ENCODE measurements around the gene DELE1. TPM values are rescaled to one million over a fixed set of nuclear protein-coding genes. Genes with fewer than 3 reads are reported as not detected.

The DELE1 gene
- total and polyA plus RNA-seq, 7 experiments from 2014 or later = 26.4 to 101 (median 84.3) TPM

GRCh38 chr5:141908796-141909195, 14.9 kb upstream of the DELE1 start:
- Mint-ChIP-seq H3K36me3 (no peaks in the 10 kb centered on the region), H3K27me3 (peaks cover 11 to 37% (median 17%) of the 10 kb centered on the region in 5 donors), H3K4me1 (peaks cover 4 to 9% (median 7%) of the 10 kb centered on the region in 7 donors), H3K27ac (no peak overlapping the region), H3K9me3 (peaks cover 0 to 2% (median 0%) of the 10 kb centered on the region in 11 donors), H3K4me3 (no peak overlapping the region)
- peaks cover 5 to 10% of the 10 kb centered on the region in 2 donors for H3K27me3 ChIP-seq (ENCODE audit: control insufficient read depth in 2 of 2, insufficient read depth in 2 of 2, low read length in 2 of 2)
- intact Hi-C loops (cut with micrococcal nuclease) = no loop called here
- ATAC-seq (no peak), DNase-seq (no peak)
- POLR2A ChIA-PET = no interaction called here
- H3K27ac ChIP-seq (ENCODE audit: low read depth, low read length) = no peak overlapping the region
- no peaks in the 10 kb centered on the region for H3K9me3 ChIP-seq (ENCODE audit: control insufficient read depth in 2 of 3, low read length in 3 of 3)
- CTCF ChIA-PET = no interaction called here
- H3K4me3 ChIP-seq (ENCODE audit: low read length) = no peak overlapping the region
- peaks cover 0 to 4% of the 10 kb centered on the region in 2 donors for H3K4me1 ChIP-seq (ENCODE audit: control insufficient read depth in 2 of 2, insufficient read depth in 2 of 2, low read length in 2 of 2)
- H3K36me3 ChIP-seq (ENCODE audit: control insufficient read depth in 2 of 3, insufficient read depth in 3 of 3, low read length in 3 of 3) = no peaks in the 10 kb centered on the region

GRCh38 chr5:141909212-141909611, 14.5 kb upstream of the DELE1 start:
- Mint-ChIP-seq H3K27ac (no peak overlapping the region), H3K36me3 (no peaks in the 10 kb centered on the region), H3K9me3 (peaks cover 0 to 2% (median 0%) of the 10 kb centered on the region in 11 donors), H3K4me3 (no peak overlapping the region), H3K27me3 (peaks cover 13 to 36% (median 15%) of the 10 kb centered on the region in 5 donors), H3K4me1 (peaks cover 4 to 10% (median 9%) of the 10 kb centered on the region in 7 donors)
- H3K27ac ChIP-seq (ENCODE audit: low read depth, low read length) = no peak overlapping the region
- peaks cover 0 to 7% of the 10 kb centered on the region in 2 donors for H3K4me1 ChIP-seq (ENCODE audit: control insufficient read depth in 2 of 2, insufficient read depth in 2 of 2, low read length in 2 of 2)
- POLR2A ChIA-PET = interaction anchor here (0.6 kb wide), 1 partner anchor 25 kb away, joined by 3 read pairs; no protein-coding TSS in a partner anchor
- DNase-seq (no peak), ATAC-seq (no peak)
- no peaks in the 10 kb centered on the region for H3K36me3 ChIP-seq (ENCODE audit: control insufficient read depth in 2 of 3, insufficient read depth in 3 of 3, low read length in 3 of 3)
- H3K4me3 ChIP-seq (ENCODE audit: low read length) = no peak overlapping the region
- CTCF ChIA-PET = no interaction called here
- peaks cover 5 to 10% of the 10 kb centered on the region in 2 donors for H3K27me3 ChIP-seq (ENCODE audit: control insufficient read depth in 2 of 2, insufficient read depth in 2 of 2, low read length in 2 of 2)
- H3K9me3 ChIP-seq (ENCODE audit: control insufficient read depth in 2 of 3, low read length in 3 of 3) = no peaks in the 10 kb centered on the region
- intact Hi-C loops (cut with micrococcal nuclease) = no loop called here

GRCh38 chr5:141910271-141910673, 13.4 kb upstream of the DELE1 start:
- DNase-seq (no peak), ATAC-seq (no peak)
- ChIA-PET CTCF (interaction anchor here (0.6 kb wide), 1 partner anchor 17 kb away, joined by 5 read pairs; no protein-coding TSS in a partner anchor), POLR2A (no interaction called here)
- no peaks in the 10 kb centered on the region for H3K36me3 Mint-ChIP-seq
- Histone ChIP-seq H3K9me3 (ENCODE audit: control insufficient read depth in 2 of 3, low read length in 3 of 3) (no peaks in the 10 kb centered on the region), H3K36me3 (ENCODE audit: control insufficient read depth in 2 of 3, insufficient read depth in 3 of 3, low read length in 3 of 3) (no peaks in the 10 kb centered on the region), H3K4me3 (ENCODE audit: low read length) (no peak overlapping the region), H3K27me3 (ENCODE audit: control insufficient read depth in 2 of 2, insufficient read depth in 2 of 2, low read length in 2 of 2) (peaks cover 5 to 10% of the 10 kb centered on the region in 2 donors), H3K27ac (ENCODE audit: low read depth, low read length) (no peak overlapping the region), H3K4me1 (ENCODE audit: control insufficient read depth in 2 of 2, insufficient read depth in 2 of 2, low read length in 2 of 2) (peaks cover 0 to 7% of the 10 kb centered on the region in 2 donors)
- H3K4me1 Mint-ChIP-seq = peaks cover 6 to 18% (median 14%) of the 10 kb centered on the region in 7 donors
- H3K9me3 Mint-ChIP-seq = peaks cover 0 to 2% (median 0%) of the 10 kb centered on the region in 11 donors
- peaks cover 19 to 43% (median 21%) of the 10 kb centered on the region in 5 donors for H3K27me3 Mint-ChIP-seq
- H3K4me3 Mint-ChIP-seq = no peak overlapping the region
- no peak overlapping the region for H3K27ac Mint-ChIP-seq
- intact Hi-C loops (cut with micrococcal nuclease) = no loop called here

GRCh38 chr5:141913560-141914198, 10.0 kb upstream of the DELE1 start:
- H3K4me1 ChIP-seq (ENCODE audit: control insufficient read depth in 2 of 2, insufficient read depth in 2 of 2, low read length in 2 of 2) = peaks cover 0 to 7% of the 10 kb centered on the region in 2 donors
- intact Hi-C loops (cut with micrococcal nuclease) = loop anchor here in 1 of 2 donors (1.0 kb wide), 1 partner anchor 47 kb away; no protein-coding TSS in a partner anchor
- Mint-ChIP-seq H3K27me3 (peaks cover 21 to 56% (median 23%) of the 10 kb centered on the region in 5 donors), H3K9me3 (no peaks in the 10 kb centered on the region), H3K36me3 (no peaks in the 10 kb centered on the region), H3K4me1 (peaks cover 6 to 18% (median 14%) of the 10 kb centered on the region in 7 donors), H3K4me3 (peak overlapping the region; percentile 16 to 75 (median 63)), H3K27ac (peak overlapping the region in 1 of 9 donors; percentile 32)
- no peaks in the 10 kb centered on the region for H3K9me3 ChIP-seq (ENCODE audit: control insufficient read depth in 2 of 3, low read length in 3 of 3)
- ChIA-PET POLR2A (interaction anchor here (1.1 to 1.8 kb wide), 4 partner anchors 10 to 55 kb away, joined by 4 to 14 read pairs (median 5); partner anchors contain the start of genes DELE1 and RNF14), CTCF (interaction anchor here (1.4 to 1.8 kb wide), 2 partner anchors 47 to 249 kb away, joined by 3 to 11 read pairs; no protein-coding TSS in a partner anchor)
- H3K4me3 ChIP-seq (ENCODE audit: low read length) = peak overlapping the region; percentile 48
- H3K36me3 ChIP-seq (ENCODE audit: control insufficient read depth in 2 of 3, insufficient read depth in 3 of 3, low read length in 3 of 3) = no peaks in the 10 kb centered on the region
- ATAC-seq (no peak), DNase-seq (no peak)
- H3K27ac ChIP-seq (ENCODE audit: low read depth, low read length) = no peak overlapping the region
- peaks cover 5 to 10% of the 10 kb centered on the region in 2 donors for H3K27me3 ChIP-seq (ENCODE audit: control insufficient read depth in 2 of 2, insufficient read depth in 2 of 2, low read length in 2 of 2)

GRCh38 chr5:141914199-141914743, 9.4 kb upstream of the DELE1 start:
- no peak overlapping the region for H3K27ac ChIP-seq (ENCODE audit: low read depth, low read length)
- peaks cover 21 to 55% (median 23%) of the 10 kb centered on the region in 5 donors for H3K27me3 Mint-ChIP-seq
- ATAC-seq = peak; percentile 73
- DNase-seq = peak in 4 of 9 donors; percentile 16 to 19 (median 18)
- H3K36me3 Mint-ChIP-seq = no peaks in the 10 kb centered on the region
- intact Hi-C loops (cut with micrococcal nuclease) = loop anchor here in 1 of 2 donors (1.0 kb wide), 1 partner anchor 46 kb away; no protein-coding TSS in a partner anchor
- no peaks in the 10 kb centered on the region for H3K36me3 ChIP-seq (ENCODE audit: control insufficient read depth in 2 of 3, insufficient read depth in 3 of 3, low read length in 3 of 3)
- peaks cover 0 to 7% of the 10 kb centered on the region in 2 donors for H3K4me1 ChIP-seq (ENCODE audit: control insufficient read depth in 2 of 2, insufficient read depth in 2 of 2, low read length in 2 of 2)
- H3K4me3 Mint-ChIP-seq = peak overlapping the region in 8 of 10 donors; percentile 48 to 75 (median 63)
- H3K27me3 ChIP-seq (ENCODE audit: control insufficient read depth in 2 of 2, insufficient read depth in 2 of 2, low read length in 2 of 2) = peaks cover 5 to 10% of the 10 kb centered on the region in 2 donors
- peak overlapping the region; percentile 48 for H3K4me3 ChIP-seq (ENCODE audit: low read length)
- no peaks in the 10 kb centered on the region for H3K9me3 ChIP-seq (ENCODE audit: control insufficient read depth in 2 of 3, low read length in 3 of 3)
- H3K27ac Mint-ChIP-seq = no peak overlapping the region
- ChIA-PET CTCF (interaction anchor here (1.4 to 1.8 kb wide), 2 partner anchors 46 to 249 kb away, joined by 3 to 11 read pairs; no protein-coding TSS in a partner anchor), POLR2A (interaction anchor here (1.1 to 1.8 kb wide), 3 partner anchors 9 to 55 kb away, joined by 4 to 14 read pairs (median 5); partner anchors contain the start of genes DELE1 and RNF14)
- peaks cover 6 to 18% (median 14%) of the 10 kb centered on the region in 7 donors for H3K4me1 Mint-ChIP-seq
- no peaks in the 10 kb centered on the region for H3K9me3 Mint-ChIP-seq

GRCh38 chr5:141914797-141915196, 8.9 kb upstream of the DELE1 start:
- no peak overlapping the region for H3K4me3 ChIP-seq (ENCODE audit: low read length)
- Mint-ChIP-seq H3K36me3 (no peaks in the 10 kb centered on the region), H3K27ac (peak overlapping the region in 1 of 9 donors; percentile 1), H3K9me3 (no peaks in the 10 kb centered on the region), H3K4me1 (peaks cover 6 to 18% (median 14%) of the 10 kb centered on the region in 7 donors), H3K4me3 (peak overlapping the region in 9 of 10 donors; percentile 19 to 65 (median 53)), H3K27me3 (peaks cover 21 to 52% (median 23%) of the 10 kb centered on the region in 5 donors)
- H3K36me3 ChIP-seq (ENCODE audit: control insufficient read depth in 2 of 3, insufficient read depth in 3 of 3, low read length in 3 of 3) = no peaks in the 10 kb centered on the region
- POLR2A ChIA-PET = interaction anchor here (1.1 to 1.8 kb wide), 3 partner anchors 8 to 54 kb away, joined by 4 to 14 read pairs (median 5); partner anchors contain the start of genes DELE1 and RNF14
- intact Hi-C loops (cut with micrococcal nuclease) = loop anchor here in 1 of 2 donors (1.0 kb wide), 1 partner anchor 46 kb away; no protein-coding TSS in a partner anchor
- no peaks in the 10 kb centered on the region for H3K9me3 ChIP-seq (ENCODE audit: control insufficient read depth in 2 of 3, low read length in 3 of 3)
- no peak for ATAC-seq
- DNase-seq = no peak
- H3K27me3 ChIP-seq (ENCODE audit: control insufficient read depth in 2 of 2, insufficient read depth in 2 of 2, low read length in 2 of 2) = peaks cover 5 to 10% of the 10 kb centered on the region in 2 donors
- CTCF ChIA-PET = interaction anchor here (1.4 to 1.8 kb wide), 2 partner anchors 45 to 250 kb away, joined by 3 to 11 read pairs; no protein-coding TSS in a partner anchor
- H3K27ac ChIP-seq (ENCODE audit: low read depth, low read length) = no peak overlapping the region
- H3K4me1 ChIP-seq (ENCODE audit: control insufficient read depth in 2 of 2, insufficient read depth in 2 of 2, low read length in 2 of 2) = peaks cover 0 to 7% of the 10 kb centered on the region in 2 donors
